GM10847 (cell line): ENCODE measurements around the gene BPGM.

ENCODE experiments used
- POLR2A ChIP-seq: IDR thresholded peaks from 2 replicates; pipeline ENCODE4 v1.6.1; 2011; ENCODE audit not compliant: insufficient read length; ENCODE audit errors: extremely low read depth

Gene BPGM

DNA sequence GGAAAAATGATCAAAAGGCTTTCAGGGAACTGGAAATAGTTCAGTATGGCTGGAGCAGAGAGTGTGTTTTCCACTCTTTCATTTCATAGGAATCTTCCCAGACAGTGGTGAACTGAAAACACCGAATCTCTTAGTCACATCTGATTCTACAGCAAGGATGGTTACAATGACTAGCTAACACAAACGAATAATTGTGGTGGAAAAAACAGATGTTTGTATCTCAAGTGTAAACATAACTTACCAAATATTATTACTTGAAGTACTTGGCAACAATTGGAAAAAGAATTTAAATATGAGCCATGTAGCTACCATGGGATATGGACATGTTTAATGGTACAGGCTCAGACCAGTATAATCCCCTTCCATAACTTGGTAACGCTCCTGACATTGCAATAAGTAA is 21.1 kb upstream of the BPGM start:
- no peak for TF ChIP-seq POLR2A

DNA sequence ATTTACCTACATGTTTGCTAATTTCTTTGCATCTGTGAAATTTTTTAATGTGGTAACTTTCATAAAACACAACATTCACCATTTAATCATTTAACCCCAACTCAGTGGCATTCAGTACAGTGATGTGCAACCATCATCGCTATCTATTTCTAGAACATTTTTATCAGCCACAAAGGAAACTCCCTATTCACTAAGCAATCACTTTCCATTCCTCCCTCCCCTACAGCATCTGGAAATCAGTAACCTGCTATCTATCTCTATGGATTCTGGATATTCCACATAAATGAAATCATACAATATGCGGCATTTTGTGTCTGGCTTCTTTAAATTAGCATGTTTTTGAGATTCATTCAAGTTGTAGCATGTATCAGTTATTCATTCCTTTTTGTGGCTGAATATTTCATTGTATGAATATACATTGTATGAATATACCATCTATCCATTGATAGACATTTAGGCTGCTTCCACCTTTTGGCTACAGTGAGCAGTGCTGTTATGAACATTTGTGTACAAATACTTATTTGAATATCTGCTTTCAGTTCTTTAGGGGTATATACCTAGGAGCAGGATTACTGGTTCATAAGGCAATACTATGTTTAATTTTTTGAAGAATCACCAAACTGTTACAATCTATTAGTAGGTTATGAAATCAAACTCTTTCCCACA is 19.4 kb upstream of the BPGM start:
- TF ChIP-seq POLR2A = no peak

GRCh38 chr7:134627775-134628153 is 18.9 kb upstream of the BPGM start:
- no peak for TF ChIP-seq POLR2A

DNA sequence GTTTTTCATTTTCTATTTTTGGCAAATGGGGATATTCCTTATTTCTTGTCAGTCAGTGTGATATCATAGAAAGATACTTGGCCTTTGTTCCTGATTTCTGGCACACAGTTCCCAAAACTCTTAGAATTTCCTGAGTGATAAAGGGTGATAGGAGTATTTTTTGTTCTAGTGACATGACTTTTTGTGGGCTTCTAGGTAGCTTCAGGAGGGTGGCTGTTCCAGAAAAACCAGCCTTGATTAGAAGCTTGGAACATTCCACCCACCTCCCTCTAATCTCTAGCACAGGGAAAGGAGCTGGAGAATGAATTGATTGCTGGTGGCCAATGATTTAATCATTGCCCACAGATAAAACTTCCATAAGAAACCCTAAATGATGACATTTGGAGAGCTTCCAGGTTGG is 17.2 kb upstream of the BPGM start:
- no peak for TF ChIP-seq POLR2A

DNA sequence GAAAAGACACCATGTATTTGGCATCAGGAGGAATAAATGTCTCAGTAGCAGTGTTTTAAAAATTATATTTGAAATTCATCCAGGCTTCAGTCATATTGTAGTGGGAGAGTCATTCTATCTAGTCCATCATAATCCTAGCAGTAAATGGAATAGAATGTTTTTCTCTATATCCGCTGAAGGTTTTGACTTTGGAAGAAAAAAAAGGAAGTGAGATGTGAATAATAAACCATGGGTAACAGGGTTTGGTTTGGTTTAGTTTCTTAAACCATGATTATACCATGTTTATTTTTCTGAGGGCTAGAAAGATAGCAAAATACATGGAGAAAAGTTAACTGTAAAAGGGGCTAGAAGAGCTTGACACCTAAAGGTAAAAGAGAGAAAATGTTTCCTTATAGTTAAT is 16.4 kb upstream of the BPGM start:
- TF ChIP-seq POLR2A = no peak

DNA sequence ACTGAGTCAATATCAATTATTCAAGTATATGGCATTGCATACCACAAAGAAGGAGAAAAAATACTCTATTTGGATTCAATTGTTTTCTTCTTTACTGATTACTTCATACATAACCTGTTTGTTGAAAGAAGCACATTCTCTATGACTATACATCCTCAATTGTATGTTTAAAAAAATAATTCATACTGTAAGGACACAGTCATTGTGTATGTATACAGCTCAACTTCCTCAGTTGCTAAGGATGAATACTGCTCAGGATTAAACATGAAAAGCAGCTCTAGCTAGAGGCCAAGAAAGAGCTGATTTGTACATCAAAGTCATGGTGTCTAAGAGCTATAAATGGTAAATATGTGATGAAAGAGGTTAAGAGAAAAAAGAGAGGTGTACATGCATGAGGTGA is 15.8 kb upstream of the BPGM start:
- TF ChIP-seq POLR2A = no peak

GRCh38 chr7:134632052-134632451 is 14.6 kb upstream of the BPGM start:
- no peak for TF ChIP-seq POLR2A

DNA sequence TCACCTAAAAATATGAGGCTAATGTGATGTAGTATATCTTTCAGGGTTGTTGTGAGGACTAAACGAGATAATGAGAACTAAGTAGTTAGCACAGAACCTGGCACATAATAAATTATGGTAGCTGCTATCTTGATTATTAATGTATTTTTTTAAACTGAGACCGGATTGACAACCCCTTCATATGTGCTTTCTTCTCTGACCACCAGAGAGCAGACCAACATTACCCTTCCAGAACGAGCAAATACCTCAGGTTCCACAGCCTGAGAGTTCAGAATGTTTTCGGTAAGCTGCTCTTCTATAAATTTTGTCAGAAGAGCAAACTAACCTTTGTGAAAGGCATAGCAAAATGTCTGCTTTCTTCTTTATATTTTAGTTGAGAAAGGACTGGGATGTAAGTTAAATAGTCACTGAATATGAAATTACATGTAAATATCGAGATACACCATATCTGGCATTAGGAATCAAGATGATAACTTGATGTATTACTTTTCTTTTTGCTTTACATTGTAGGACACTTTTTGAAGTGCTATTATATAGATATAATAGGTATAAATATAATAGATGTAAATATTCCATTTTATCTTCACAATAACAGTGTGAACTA is 13.6 kb upstream of the BPGM start:
- no peak for TF ChIP-seq POLR2A

GRCh38 chr7:134636008-134636449 is 10.6 kb upstream of the BPGM start:
- no peak for TF ChIP-seq POLR2A

- TF ChIP-seq POLR2A = no peak
Observed at GRCh38 chr7:134637441-134637840, 9.2 kb upstream of the BPGM start.

- no peak for TF ChIP-seq POLR2A
Observed at GRCh38 chr7:134637934-134638719, 8.5 kb upstream of the BPGM start.

GRCh38 chr7:134639061-134639460 is 7.6 kb upstream of the BPGM start:
- no peak for TF ChIP-seq POLR2A

DNA sequence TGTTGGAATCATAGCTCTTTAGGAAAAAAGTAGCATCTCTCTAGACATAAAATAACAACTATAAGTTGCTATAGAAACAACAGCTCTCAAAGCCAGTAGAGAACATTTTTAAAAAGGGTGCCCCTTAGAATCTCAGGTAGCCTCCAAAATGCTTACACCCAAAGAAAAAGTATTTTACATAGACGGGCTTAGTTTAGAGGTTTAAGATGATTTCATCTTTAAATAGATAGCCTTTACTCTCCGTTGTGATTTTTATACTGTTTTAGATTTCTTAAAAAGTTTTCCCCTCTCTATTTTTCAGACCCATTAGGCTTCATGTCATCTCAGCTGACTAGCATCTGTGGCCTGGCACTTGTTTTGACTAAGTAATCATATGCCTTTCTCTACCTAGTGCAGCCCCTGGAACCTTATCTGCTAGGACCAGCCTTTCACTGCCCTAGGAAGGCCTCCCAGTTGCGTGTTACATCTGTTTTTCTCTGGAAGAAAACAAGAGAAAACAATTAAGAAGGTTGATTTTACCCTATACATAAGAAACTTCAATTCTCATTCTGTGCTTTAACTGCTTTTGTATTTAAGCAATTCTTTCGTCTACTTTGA is 6.9 kb upstream of the BPGM start:
- no peak for TF ChIP-seq POLR2A

GRCh38 chr7:134640842-134641715 is 5.6 kb upstream of the BPGM start:
- TF ChIP-seq POLR2A = no peak

DNA sequence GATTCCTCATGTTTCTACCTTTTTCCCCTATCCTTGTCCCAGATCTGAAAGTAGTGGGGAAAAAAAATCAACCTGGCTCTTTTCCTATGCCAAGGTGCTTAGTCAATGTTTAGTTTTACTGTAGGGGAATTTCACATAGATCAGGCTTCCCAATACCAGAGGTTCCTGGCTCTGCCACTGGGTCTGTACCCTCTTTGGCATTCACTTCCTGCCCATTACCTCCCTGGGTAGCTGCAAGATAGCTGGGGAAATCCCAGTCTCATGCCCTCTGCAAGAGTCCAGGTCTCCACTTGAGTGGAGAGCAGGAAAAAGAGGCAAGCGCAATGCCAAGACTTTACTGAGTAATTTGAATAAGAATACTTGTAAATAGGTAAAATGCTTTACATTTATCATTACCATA is 3.5 kb upstream of the BPGM start:
- no peak for TF ChIP-seq POLR2A
